ENCODE measurements around the gene ANTXR2.

Gene ANTXR2

DNA sequence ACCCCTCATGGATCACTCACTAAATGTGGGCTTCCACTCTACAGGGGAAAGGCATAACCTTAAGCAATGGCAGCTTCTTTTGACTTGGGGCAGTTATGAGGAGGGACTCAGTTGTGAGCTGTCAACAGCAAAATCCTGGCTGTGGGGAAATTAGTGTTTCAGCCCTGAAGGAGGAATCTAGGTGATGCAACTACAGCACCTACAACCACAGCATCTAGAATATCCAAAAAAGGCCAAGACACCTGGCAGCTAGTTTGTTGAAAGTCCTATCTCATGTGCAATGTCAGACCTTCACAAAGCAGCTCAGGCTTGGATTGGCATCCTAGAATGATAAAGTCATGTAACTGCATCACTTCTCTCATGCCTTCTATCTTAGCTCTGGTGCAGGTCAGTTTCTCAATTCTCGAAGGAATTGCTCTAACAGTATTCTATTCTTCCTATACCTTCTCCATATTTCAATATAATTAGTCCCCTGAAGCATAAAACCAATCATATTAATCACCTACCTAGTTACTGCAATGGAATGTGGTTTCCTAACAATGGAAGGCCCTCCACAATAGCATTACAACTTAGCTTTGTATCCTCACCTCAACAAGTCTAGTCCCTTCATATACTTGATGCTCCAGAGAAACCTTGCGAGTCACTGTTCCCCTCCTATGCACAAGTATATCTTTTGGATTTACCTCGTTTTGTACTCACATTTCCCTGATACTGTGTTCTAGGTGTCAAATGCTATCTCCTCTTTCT lies 5.5 kb upstream of the ANTXR2 start:
- no peak overlapping the region for H3K4me3 ChIP-seq (ENCODE audit: low read depth in 1 of 2, low read length in 2 of 2)
- no peak overlapping the region for H3K9ac ChIP-seq (ENCODE audit: low read depth in 1 of 2, low read length in 2 of 2)
- H3K4me1 ChIP-seq (ENCODE audit: control insufficient read depth in 1 of 2, insufficient read depth in 2 of 2, low read length in 2 of 2) = peaks cover 11 to 13% of the 10 kb centered on the region in 2 donors
- no peaks in the 10 kb centered on the region for H3K27me3 ChIP-seq (ENCODE audit: control insufficient read depth in 1 of 2, insufficient read depth in 2 of 2, low read length in 2 of 2)
- H3K27ac ChIP-seq (ENCODE audit: low read depth, low read length) = no peak overlapping the region
- no peaks in the 10 kb centered on the region for H3K36me3 ChIP-seq (ENCODE audit: control insufficient read depth in 1 of 2, insufficient read depth in 2 of 2, low read length in 2 of 2)
- H3K9me3 ChIP-seq (ENCODE audit: control insufficient read depth in 1 of 2, low read length in 2 of 2) = no peaks in the 10 kb centered on the region

GRCh38 chr4:80077639-80078038 lies 4.6 kb upstream of the ANTXR2 start:
- peaks cover 13 to 17% of the 10 kb centered on the region in 2 donors for H3K4me1 ChIP-seq (ENCODE audit: control insufficient read depth in 1 of 2, insufficient read depth in 2 of 2, low read length in 2 of 2)
- no peak overlapping the region for H3K9ac ChIP-seq (ENCODE audit: low read depth in 1 of 2, low read length in 2 of 2)
- H3K9me3 ChIP-seq (ENCODE audit: control insufficient read depth in 1 of 2, low read length in 2 of 2) = no peaks in the 10 kb centered on the region
- H3K4me3 ChIP-seq (ENCODE audit: low read depth in 1 of 2, low read length in 2 of 2) = no peak overlapping the region
- H3K36me3 ChIP-seq (ENCODE audit: control insufficient read depth in 1 of 2, insufficient read depth in 2 of 2, low read length in 2 of 2) = no peaks in the 10 kb centered on the region
- H3K27ac ChIP-seq (ENCODE audit: low read depth, low read length) = no peak overlapping the region
- H3K27me3 ChIP-seq (ENCODE audit: control insufficient read depth in 1 of 2, insufficient read depth in 2 of 2, low read length in 2 of 2) = no peaks in the 10 kb centered on the region

GRCh38 chr4:80076681-80077080 lies 3.7 kb upstream of the ANTXR2 start:
- Histone ChIP-seq H3K36me3 (ENCODE audit: control insufficient read depth in 1 of 2, insufficient read depth in 2 of 2, low read length in 2 of 2) (no peaks in the 10 kb centered on the region), H3K4me1 (ENCODE audit: control insufficient read depth in 1 of 2, insufficient read depth in 2 of 2, low read length in 2 of 2) (peaks cover 13 to 17% of the 10 kb centered on the region in 2 donors), H3K9me3 (ENCODE audit: control insufficient read depth in 1 of 2, low read length in 2 of 2) (no peaks in the 10 kb centered on the region), H3K27ac (ENCODE audit: low read depth, low read length) (no peak overlapping the region), H3K9ac (ENCODE audit: low read depth in 1 of 2, low read length in 2 of 2) (no peak overlapping the region), H3K4me3 (ENCODE audit: low read depth in 1 of 2, low read length in 2 of 2) (no peak overlapping the region), H3K27me3 (ENCODE audit: control insufficient read depth in 1 of 2, insufficient read depth in 2 of 2, low read length in 2 of 2) (no peaks in the 10 kb centered on the region)

- Histone ChIP-seq H3K9ac (ENCODE audit: low read depth in 1 of 2, low read length in 2 of 2) (no peak overlapping the region), H3K27ac (ENCODE audit: low read depth, low read length) (no peak overlapping the region), H3K36me3 (ENCODE audit: control insufficient read depth in 1 of 2, insufficient read depth in 2 of 2, low read length in 2 of 2) (no peaks in the 10 kb centered on the region), H3K27me3 (ENCODE audit: control insufficient read depth in 1 of 2, insufficient read depth in 2 of 2, low read length in 2 of 2) (no peaks in the 10 kb centered on the region), H3K4me1 (ENCODE audit: control insufficient read depth in 1 of 2, insufficient read depth in 2 of 2, low read length in 2 of 2) (peaks cover 13 to 22% of the 10 kb centered on the region in 2 donors), H3K4me3 (ENCODE audit: low read depth in 1 of 2, low read length in 2 of 2) (no peak overlapping the region), H3K9me3 (ENCODE audit: control insufficient read depth in 1 of 2, low read length in 2 of 2) (no peaks in the 10 kb centered on the region)
Observed at GRCh38 chr4:80075995-80076675, 3.1 kb upstream of the ANTXR2 start.

DNA sequence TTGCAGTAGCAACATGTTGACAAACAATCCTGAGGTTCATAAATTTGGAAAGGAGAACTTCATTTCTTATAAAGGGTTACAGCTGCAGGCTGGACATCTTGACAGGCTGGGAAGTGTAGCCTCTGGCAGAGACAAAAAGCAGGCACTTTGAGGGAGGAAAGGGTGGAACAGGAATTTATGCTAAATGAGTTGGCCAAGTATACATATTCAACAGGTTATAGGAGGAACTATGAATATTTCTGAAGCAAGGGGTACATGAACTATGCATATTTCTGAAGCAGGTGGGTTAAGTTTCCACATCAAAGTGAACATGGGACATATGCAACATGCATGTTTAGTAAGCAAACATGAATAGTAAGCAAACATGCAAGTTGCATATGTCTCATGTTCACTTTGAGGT lies 1.6 kb upstream of the ANTXR2 start:
- Histone ChIP-seq H3K4me3 (ENCODE audit: low read depth in 1 of 2, low read length in 2 of 2) (no peak overlapping the region), H3K27ac (ENCODE audit: low read depth, low read length) (no peak overlapping the region), H3K36me3 (ENCODE audit: control insufficient read depth in 1 of 2, insufficient read depth in 2 of 2, low read length in 2 of 2) (peaks cover 0 to 6% of the 10 kb centered on the region in 2 donors), H3K4me1 (ENCODE audit: control insufficient read depth in 1 of 2, insufficient read depth in 2 of 2, low read length in 2 of 2) (peaks cover 27 to 34% of the 10 kb centered on the region in 2 donors), H3K27me3 (ENCODE audit: control insufficient read depth in 1 of 2, insufficient read depth in 2 of 2, low read length in 2 of 2) (no peaks in the 10 kb centered on the region), H3K9ac (ENCODE audit: low read depth in 1 of 2, low read length in 2 of 2) (no peak overlapping the region), H3K9me3 (ENCODE audit: control insufficient read depth in 1 of 2, low read length in 2 of 2) (no peaks in the 10 kb centered on the region)

GRCh38 chr4:80074069-80074468 lies 1.0 kb upstream of the ANTXR2 start:
- no peak overlapping the region for H3K4me3 ChIP-seq (ENCODE audit: low read depth in 1 of 2, low read length in 2 of 2)
- no peak overlapping the region for H3K9ac ChIP-seq (ENCODE audit: low read depth in 1 of 2, low read length in 2 of 2)
- H3K9me3 ChIP-seq (ENCODE audit: control insufficient read depth in 1 of 2, low read length in 2 of 2) = no peaks in the 10 kb centered on the region

DNA sequence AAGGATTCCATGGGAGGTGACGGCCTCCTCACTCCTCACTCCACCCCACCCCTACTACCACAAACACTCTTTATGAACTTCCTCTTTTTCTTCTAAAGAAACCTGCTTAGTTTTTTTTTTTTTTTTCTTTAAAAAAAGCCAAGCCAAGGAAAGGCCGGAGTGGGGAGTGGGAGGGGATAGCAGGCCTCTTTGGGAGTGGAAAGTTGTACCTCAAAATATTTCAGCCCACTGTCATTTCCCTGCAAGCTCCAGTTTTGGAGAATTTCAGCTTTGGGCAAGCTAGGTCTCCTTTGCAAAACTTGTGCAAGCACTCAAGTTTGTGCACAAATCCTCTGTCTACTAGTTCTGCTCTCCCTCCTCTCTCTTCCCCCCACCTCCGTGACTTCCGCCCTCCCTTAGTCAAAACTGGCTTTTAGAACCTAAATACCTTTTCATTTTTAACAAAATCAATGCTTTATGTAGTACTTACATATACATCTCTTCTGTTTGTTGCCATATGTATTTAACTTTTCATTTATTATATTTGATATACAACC lies 512 bp upstream of the ANTXR2 start:
- Histone ChIP-seq H3K27me3 (ENCODE audit: control insufficient read depth in 1 of 2, insufficient read depth in 2 of 2, low read length in 2 of 2) (no peaks in the 10 kb centered on the region), H3K36me3 (ENCODE audit: control insufficient read depth in 1 of 2, insufficient read depth in 2 of 2, low read length in 2 of 2) (peaks cover 0 to 10% of the 10 kb centered on the region in 2 donors), H3K4me1 (ENCODE audit: control insufficient read depth in 1 of 2, insufficient read depth in 2 of 2, low read length in 2 of 2) (peaks cover 33 to 37% of the 10 kb centered on the region in 2 donors), H3K9me3 (ENCODE audit: control insufficient read depth in 1 of 2, low read length in 2 of 2) (no peaks in the 10 kb centered on the region), H3K27ac (ENCODE audit: low read depth, low read length) (peak overlapping the region; percentile 91), H3K4me3 (ENCODE audit: low read depth in 1 of 2, low read length in 2 of 2) (peak overlapping the region; percentile 82 to 93), H3K9ac (ENCODE audit: low read depth in 1 of 2, low read length in 2 of 2) (peak overlapping the region; percentile 62 to 89)

More at GRCh38 chr4:80074069-80074468, 1.0 kb upstream of the ANTXR2 start:
- peaks cover 32 to 37% of the 10 kb centered on the region in 2 donors for H3K4me1 ChIP-seq (ENCODE audit: control insufficient read depth in 1 of 2, insufficient read depth in 2 of 2, low read length in 2 of 2)
- peaks cover 0 to 7% of the 10 kb centered on the region in 2 donors for H3K36me3 ChIP-seq (ENCODE audit: control insufficient read depth in 1 of 2, insufficient read depth in 2 of 2, low read length in 2 of 2)
- H3K27me3 ChIP-seq (ENCODE audit: control insufficient read depth in 1 of 2, insufficient read depth in 2 of 2, low read length in 2 of 2) = no peaks in the 10 kb centered on the region
- H3K27ac ChIP-seq (ENCODE audit: low read depth, low read length) = no peak overlapping the region

DNA sequence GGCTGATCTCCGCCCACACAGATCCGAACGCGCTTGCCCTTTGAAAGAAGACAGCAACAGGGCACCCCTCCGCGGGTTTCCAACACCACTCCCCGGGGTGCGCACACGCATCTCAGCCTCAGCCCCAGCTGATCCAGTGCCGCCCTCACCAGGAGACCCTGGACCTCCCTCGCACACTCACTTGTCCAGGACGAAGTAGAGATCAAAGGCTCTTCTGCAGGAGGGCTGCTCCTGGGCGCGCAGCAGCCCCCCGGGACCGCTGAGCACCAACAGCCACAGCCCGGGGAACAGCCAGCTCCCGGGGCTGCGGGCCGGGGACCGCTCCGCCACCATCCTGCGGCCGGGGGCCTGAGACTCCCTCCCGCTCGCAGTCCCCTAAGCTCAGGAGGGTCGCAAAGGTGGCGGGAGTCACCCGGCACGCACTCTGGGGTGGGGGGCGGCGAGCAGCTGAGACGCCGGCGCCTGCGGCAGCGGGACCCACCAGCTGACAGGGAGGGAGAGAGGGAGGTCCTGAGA lies 743 bp downstream of the ANTXR2 start:
- Histone ChIP-seq H3K9ac (ENCODE audit: low read depth in 1 of 2, low read length in 2 of 2) (peak overlapping the region; percentile 62 to 89), H3K4me1 (ENCODE audit: control insufficient read depth in 1 of 2, insufficient read depth in 2 of 2, low read length in 2 of 2) (peaks cover 33 to 37% of the 10 kb centered on the region in 2 donors)

DNA sequence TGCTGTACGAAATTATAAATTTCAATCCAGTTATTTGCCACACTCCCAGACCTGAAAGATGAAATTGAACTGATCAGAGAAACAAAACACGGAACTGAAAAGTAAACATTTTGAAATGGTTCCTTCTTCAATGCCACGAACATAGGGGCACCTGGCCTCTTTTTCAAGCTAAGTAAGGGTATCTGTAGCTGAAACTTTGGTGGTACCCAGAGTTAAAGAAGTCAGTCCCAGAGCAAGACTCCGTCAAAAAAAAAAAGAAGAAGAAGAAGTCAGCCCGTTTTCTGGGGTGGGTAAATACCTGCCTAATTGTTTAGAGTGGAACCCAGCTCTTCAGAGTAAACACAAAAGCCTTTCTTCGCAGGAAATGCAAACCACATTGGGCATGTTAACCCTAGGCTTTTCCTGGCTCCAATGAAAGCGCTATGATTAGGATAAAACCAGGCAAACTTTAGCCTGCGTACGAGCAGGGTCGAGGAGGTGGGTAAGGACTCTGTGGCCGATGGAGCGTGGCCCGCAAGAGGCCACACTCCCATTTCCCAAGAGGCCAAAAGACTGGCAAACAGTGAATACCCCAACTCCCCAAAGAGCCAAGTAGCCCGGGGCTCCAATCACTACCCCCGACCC lies 1.3 kb downstream of the ANTXR2 start:
- no peaks in the 10 kb centered on the region for H3K9me3 ChIP-seq (ENCODE audit: control insufficient read depth in 1 of 2, low read length in 2 of 2)
- peak overlapping the region; percentile 91 for H3K27ac ChIP-seq (ENCODE audit: low read depth, low read length)
- H3K36me3 ChIP-seq (ENCODE audit: control insufficient read depth in 1 of 2, insufficient read depth in 2 of 2, low read length in 2 of 2) = peaks cover 4 to 10% of the 10 kb centered on the region in 2 donors
- H3K27me3 ChIP-seq (ENCODE audit: control insufficient read depth in 1 of 2, insufficient read depth in 2 of 2, low read length in 2 of 2) = no peaks in the 10 kb centered on the region
- peaks cover 33 to 37% of the 10 kb centered on the region in 2 donors for H3K4me1 ChIP-seq (ENCODE audit: control insufficient read depth in 1 of 2, insufficient read depth in 2 of 2, low read length in 2 of 2)
- peak overlapping the region; percentile 62 to 89 for H3K9ac ChIP-seq (ENCODE audit: low read depth in 1 of 2, low read length in 2 of 2)
- peak overlapping the region; percentile 82 to 93 for H3K4me3 ChIP-seq (ENCODE audit: low read depth in 1 of 2, low read length in 2 of 2)

More for the DNA sequence above, 743 bp downstream of the ANTXR2 start:
- Histone ChIP-seq H3K27ac (ENCODE audit: low read depth, low read length) (peak overlapping the region; percentile 91), H3K27me3 (ENCODE audit: control insufficient read depth in 1 of 2, insufficient read depth in 2 of 2, low read length in 2 of 2) (no peaks in the 10 kb centered on the region), H3K9me3 (ENCODE audit: control insufficient read depth in 1 of 2, low read length in 2 of 2) (no peaks in the 10 kb centered on the region), H3K36me3 (ENCODE audit: control insufficient read depth in 1 of 2, insufficient read depth in 2 of 2, low read length in 2 of 2) (peaks cover 3 to 10% of the 10 kb centered on the region in 2 donors), H3K4me3 (ENCODE audit: low read depth in 1 of 2, low read length in 2 of 2) (peak overlapping the region; percentile 82 to 93)

Data from duodenal mucosa (tissue), 2 donors.